ENCODE data around the gene CD63.

DNA sequence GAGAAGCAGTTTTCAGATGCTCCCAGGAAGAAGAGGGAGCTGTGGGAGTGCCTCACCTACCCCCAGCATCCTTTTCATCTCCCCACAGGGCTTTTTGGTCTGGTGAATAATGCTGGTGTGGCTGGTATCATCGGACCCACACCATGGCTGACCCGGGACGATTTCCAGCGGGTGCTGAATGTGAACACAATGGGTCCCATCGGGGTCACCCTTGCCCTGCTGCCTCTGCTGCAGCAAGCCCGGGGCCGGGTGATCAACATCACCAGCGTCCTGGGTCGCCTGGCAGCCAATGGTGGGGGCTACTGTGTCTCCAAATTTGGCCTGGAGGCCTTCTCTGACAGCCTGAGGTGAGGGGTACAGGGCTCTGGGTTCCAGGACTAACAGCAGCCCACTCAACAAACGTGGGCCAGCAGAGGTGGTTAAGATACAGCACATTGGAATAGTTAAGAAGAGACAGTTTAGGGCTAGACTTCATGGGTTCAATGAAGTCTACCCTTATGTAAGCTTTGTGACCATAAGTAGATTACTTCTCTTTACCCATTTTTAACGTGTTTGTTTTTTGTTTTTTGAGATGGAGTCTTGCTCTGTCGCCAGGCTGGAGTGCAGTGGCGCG is 7.1 kb downstream of the CD63 start:
- TF ChIP-seq RAD21 (conservative IDR thresholded peaks at IDR 0.05), result no peak
- TF ChIP-seq, protein P1, sequence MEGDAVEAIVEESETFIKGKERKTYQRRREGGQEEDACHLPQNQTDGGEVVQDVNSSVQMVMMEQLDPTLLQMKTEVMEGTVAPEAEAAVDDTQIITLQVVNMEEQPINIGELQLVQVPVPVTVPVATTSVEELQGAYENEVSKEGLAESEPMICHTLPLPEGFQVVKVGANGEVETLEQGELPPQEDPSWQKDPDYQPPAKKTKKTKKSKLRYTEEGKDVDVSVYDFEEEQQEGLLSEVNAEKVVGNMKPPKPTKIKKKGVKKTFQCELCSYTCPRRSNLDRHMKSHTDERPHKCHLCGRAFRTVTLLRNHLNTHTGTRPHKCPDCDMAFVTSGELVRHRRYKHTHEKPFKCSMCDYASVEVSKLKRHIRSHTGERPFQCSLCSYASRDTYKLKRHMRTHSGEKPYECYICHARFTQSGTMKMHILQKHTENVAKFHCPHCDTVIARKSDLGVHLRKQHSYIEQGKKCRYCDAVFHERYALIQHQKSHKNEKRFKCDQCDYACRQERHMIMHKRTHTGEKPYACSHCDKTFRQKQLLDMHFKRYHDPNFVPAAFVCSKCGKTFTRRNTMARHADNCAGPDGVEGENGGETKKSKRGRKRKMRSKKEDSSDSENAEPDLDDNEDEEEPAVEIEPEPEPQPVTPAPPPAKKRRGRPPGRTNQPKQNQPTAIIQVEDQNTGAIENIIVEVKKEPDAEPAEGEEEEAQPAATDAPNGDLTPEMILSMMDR (IDR thresholded peaks at IDR 0.05; ENCODE audit: poor library complexity, severe bottlenecking), result no peak
- no peak for TF ChIP-seq POLR2AphosphoS5 (IDR thresholded peaks at IDR 0.05)
- no peak for TF ChIP-seq EP300 (conservative IDR thresholded peaks at IDR 0.05; ENCODE audit: poor library complexity, severe bottlenecking)
- TF ChIP-seq EZH2 (IDR thresholded peaks at IDR 0.05; ENCODE audit: borderline replicate concordance, insufficient read depth, low read length, poor library complexity, severe bottlenecking), result no peak
- TF ChIP-seq, protein P2, sequence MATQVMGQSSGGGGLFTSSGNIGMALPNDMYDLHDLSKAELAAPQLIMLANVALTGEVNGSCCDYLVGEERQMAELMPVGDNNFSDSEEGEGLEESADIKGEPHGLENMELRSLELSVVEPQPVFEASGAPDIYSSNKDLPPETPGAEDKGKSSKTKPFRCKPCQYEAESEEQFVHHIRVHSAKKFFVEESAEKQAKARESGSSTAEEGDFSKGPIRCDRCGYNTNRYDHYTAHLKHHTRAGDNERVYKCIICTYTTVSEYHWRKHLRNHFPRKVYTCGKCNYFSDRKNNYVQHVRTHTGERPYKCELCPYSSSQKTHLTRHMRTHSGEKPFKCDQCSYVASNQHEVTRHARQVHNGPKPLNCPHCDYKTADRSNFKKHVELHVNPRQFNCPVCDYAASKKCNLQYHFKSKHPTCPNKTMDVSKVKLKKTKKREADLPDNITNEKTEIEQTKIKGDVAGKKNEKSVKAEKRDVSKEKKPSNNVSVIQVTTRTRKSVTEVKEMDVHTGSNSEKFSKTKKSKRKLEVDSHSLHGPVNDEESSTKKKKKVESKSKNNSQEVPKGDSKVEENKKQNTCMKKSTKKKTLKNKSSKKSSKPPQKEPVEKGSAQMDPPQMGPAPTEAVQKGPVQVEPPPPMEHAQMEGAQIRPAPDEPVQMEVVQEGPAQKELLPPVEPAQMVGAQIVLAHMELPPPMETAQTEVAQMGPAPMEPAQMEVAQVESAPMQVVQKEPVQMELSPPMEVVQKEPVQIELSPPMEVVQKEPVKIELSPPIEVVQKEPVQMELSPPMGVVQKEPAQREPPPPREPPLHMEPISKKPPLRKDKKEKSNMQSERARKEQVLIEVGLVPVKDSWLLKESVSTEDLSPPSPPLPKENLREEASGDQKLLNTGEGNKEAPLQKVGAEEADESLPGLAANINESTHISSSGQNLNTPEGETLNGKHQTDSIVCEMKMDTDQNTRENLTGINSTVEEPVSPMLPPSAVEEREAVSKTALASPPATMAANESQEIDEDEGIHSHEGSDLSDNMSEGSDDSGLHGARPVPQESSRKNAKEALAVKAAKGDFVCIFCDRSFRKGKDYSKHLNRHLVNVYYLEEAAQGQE (IDR thresholded peaks at IDR 0.05; ENCODE audit: borderline replicate concordance), result no peak
- TF ChIP-seq MXI1 (conservative IDR thresholded peaks at IDR 0.05; ENCODE audit: poor library complexity, severe bottlenecking), result no peak
- no peak for TF ChIP-seq TAF1 (IDR thresholded peaks at IDR 0.05; ENCODE audit: low read depth)
- no peak for TF ChIP-seq SMC3 (conservative IDR thresholded peaks at IDR 0.05; ENCODE audit: poor library complexity)
